ENCODE measurements around the gene TBC1D20. TPM values are rescaled to one million over a fixed set of nuclear protein-coding genes. Genes with fewer than 3 reads are reported as not detected.

TBC1D20 gene
- total and polyA plus RNA-seq, 2 experiments from 2014 or later: 4.8 to 15.0 TPM

DNA sequence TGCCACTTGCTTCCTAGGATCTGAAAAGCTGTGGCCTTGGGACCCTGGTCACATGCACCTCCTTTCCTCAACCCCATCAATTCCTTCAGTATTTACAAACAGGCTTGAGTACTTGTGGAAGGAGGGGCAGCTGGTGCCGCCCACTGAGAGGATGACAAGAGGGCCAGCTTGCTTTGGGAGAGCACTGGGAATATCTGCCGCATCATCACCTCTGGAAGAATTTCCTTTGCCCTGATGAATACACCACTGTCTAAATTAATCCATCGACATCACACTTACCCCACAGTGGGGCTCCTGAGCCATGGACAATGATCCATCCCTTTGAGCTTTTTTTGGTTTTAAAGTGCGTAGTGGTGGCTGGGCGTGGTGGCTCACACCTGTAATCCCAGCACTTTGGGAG is 25.9 kb downstream of the TBC1D20 start:
- Histone ChIP-seq H3K4me1 (ENCODE audit: insufficient read depth) (peaks cover 9% of the 10 kb centered on the region), H3K9me2 (ENCODE audit: insufficient read depth) (no peaks in the 10 kb centered on the region), H3K27me3 (ENCODE audit: insufficient read depth) (peaks cover 30% of the 10 kb centered on the region), H3K36me3 (ENCODE audit: insufficient read depth) (peaks cover 17% of the 10 kb centered on the region; the same call in 1 of the 2 replicates), H3K27ac (ENCODE audit: low read depth) (no peak overlapping the region), H3K4me2 (no peak overlapping the region), H3K4me3 (no peak overlapping the region), H3F3A (replicated peaks; ENCODE audit: low read depth) (peaks cover 10% of the 10 kb centered on the region), H4K20me1 (replicated peaks; ENCODE audit: insufficient read depth) (peaks cover 34% of the 10 kb centered on the region), H3K79me2 (replicated peaks; ENCODE audit: insufficient read depth) (no peaks in the 10 kb centered on the region), H2AFZ (no peak overlapping the region)
- no peak overlapping the region for H3K27ac Mint-ChIP-seq
- no peak overlapping the region for H3K4me3 Mint-ChIP-seq
- no peak for TF ChIP-seq STAT1 (IDR thresholded peaks at IDR 0.05; ENCODE audit: unreplicated experiment)
- TF ChIP-seq CREB1 (CRISPR knock-in tag; IDR thresholded peaks at IDR 0.05; ENCODE audit: low read depth): no peak
- TF ChIP-seq ZNF462 (CRISPR knock-in tag; IDR thresholded peaks at IDR 0.05): no peak
- no peak for TF ChIP-seq JUNB (IDR thresholded peaks at IDR 0.05; ENCODE audit: unreplicated experiment)
- TF ChIP-seq, protein P1, sequence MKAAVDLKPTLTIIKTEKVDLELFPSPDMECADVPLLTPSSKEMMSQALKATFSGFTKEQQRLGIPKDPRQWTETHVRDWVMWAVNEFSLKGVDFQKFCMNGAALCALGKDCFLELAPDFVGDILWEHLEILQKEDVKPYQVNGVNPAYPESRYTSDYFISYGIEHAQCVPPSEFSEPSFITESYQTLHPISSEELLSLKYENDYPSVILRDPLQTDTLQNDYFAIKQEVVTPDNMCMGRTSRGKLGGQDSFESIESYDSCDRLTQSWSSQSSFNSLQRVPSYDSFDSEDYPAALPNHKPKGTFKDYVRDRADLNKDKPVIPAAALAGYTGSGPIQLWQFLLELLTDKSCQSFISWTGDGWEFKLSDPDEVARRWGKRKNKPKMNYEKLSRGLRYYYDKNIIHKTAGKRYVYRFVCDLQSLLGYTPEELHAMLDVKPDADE (IDR thresholded peaks at IDR 0.05): no peak
- TF ChIP-seq ZNF331 (CRISPR knock-in tag; IDR thresholded peaks at IDR 0.05; ENCODE audit: low read depth): no peak
- TF ChIP-seq NANOG (IDR thresholded peaks at IDR 0.05; ENCODE audit: borderline replicate concordance): no peak
- no peak for TF ChIP-seq EZH2phosphoT487 (IDR thresholded peaks at IDR 0.05; ENCODE audit: unreplicated experiment)
- no peak for TF ChIP-seq POLR2AphosphoS5 (IDR thresholded peaks at IDR 0.05; ENCODE audit: low read depth)
- no peak for TF ChIP-seq EZH2 (IDR thresholded peaks at IDR 0.05; ENCODE audit: low read depth, unreplicated experiment)
- TF ChIP-seq REST (IDR thresholded peaks at IDR 0.05; ENCODE audit: unreplicated experiment): no peak
- TF ChIP-seq ZNF114 (CRISPR knock-in tag; IDR thresholded peaks at IDR 0.05): no peak
- TF ChIP-seq, protein P2, sequence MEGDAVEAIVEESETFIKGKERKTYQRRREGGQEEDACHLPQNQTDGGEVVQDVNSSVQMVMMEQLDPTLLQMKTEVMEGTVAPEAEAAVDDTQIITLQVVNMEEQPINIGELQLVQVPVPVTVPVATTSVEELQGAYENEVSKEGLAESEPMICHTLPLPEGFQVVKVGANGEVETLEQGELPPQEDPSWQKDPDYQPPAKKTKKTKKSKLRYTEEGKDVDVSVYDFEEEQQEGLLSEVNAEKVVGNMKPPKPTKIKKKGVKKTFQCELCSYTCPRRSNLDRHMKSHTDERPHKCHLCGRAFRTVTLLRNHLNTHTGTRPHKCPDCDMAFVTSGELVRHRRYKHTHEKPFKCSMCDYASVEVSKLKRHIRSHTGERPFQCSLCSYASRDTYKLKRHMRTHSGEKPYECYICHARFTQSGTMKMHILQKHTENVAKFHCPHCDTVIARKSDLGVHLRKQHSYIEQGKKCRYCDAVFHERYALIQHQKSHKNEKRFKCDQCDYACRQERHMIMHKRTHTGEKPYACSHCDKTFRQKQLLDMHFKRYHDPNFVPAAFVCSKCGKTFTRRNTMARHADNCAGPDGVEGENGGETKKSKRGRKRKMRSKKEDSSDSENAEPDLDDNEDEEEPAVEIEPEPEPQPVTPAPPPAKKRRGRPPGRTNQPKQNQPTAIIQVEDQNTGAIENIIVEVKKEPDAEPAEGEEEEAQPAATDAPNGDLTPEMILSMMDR (conservative IDR thresholded peaks at IDR 0.05; ENCODE audit: low read depth in 2 of 2): no peak
- H3K4me1 Mint-ChIP-seq: peaks cover 22% of the 10 kb centered on the region
- DNase-seq (ENCODE audit: low spot score) (no peak), ATAC-seq (no peak)
- peaks cover 30% of the 10 kb centered on the region for H3K27me3 Mint-ChIP-seq (ENCODE audit: insufficient read depth, low read depth, poor library complexity)
- H3K36me3 Mint-ChIP-seq (ENCODE audit: low read depth): peaks cover 58% of the 10 kb centered on the region
- no peaks in the 10 kb centered on the region for H3K9me3 Mint-ChIP-seq

Data from GM23338 (cell line).